Esophagus squamous epithelium (tissue), 5 donors: ENCODE measurements around the gene CDK5RAP1. TPM values are rescaled to one million over a fixed set of nuclear protein-coding genes. Genes with fewer than 3 reads are reported as not detected.

Experiments used
- DNase-seq: peaks from one replicate; lab custom pipeline; 2025; lab: John Stamatoyannopoulos, UW
- H3K27ac ChIP-seq, 4 donors: fragments of 200-600 bp; sonication (generic); one replicate each; pipeline ENCODE4 v1.5.1; 2016 to 2019; ENCODE audit warnings: mild to moderate bottlenecking in 1 of 4
- H3K27me3 ChIP-seq, 4 donors: fragments of 200-600 bp; sonication (generic); 1 replicate in 3 of 4; 2 replicates in 1 of 4; pipeline versions ENCODE4 v1.5.1 to v1.6.0; 2017 to 2021; ENCODE audit warnings: antibody characterized with exemption in 1 of 4
- H3K36me3 ChIP-seq, 3 donors: fragments of 200-600 bp; sonication (generic); one replicate each; pipeline ENCODE4 v1.5.1; 2016 to 2019
- H3K4me1 ChIP-seq, 3 donors: fragments of 200-600 bp; sonication (generic); one replicate each; pipeline ENCODE4 v1.5.1; 2017 to 2019
- H3K4me3 ChIP-seq, 4 donors: fragments of 200-600 bp; sonication (generic); 1 replicate in 3 of 4; 2 replicates in 1 of 4; pipeline ENCODE4 v1.5.1; 2016 to 2019; ENCODE audit warnings: mild to moderate bottlenecking in 2 of 4, moderate library complexity in 1 of 4
- H3K9me3 ChIP-seq, 3 donors: fragments of 200-600 bp; sonication (generic); one replicate each; pipeline ENCODE4 v1.5.1; 2016 to 2019
- POLR2A ChIP-seq, 4 donors: fragments of 450-650 bp; IDR thresholded peaks; one replicate each; pipeline ENCODE4 v1.6.1; 2017; ENCODE audit warnings: antibody characterized with exemption in 4 of 4, mild to moderate bottlenecking in 4 of 4, moderate library complexity in 3 of 4
- WGBS, 2 donors: methylation state at CpG; one replicate each; pipeline ENCODE4 v1.1.5; 2018; 5-methylcytosine and 5-hydroxymethylcytosine counted together
- intact Hi-C: fragments of 100-400 bp; cut with DNase I; formaldehyde crosslinking; loops from one replicate; pipeline ENCODE4 v1.15.0; 2022
- total RNA-seq, 4 donors: library from RNA; depleted of rRNA; stranded (reverse); fragments of >200 nt; gene quantifications; one replicate each; pipeline ENCODE4 v1.1.0, GENCODE V29; 2016
- TF ChIP-seq, protein P1 (sequence below), 6 experiments: fragments of 450-650 bp in 4 of 6; fragments of 200-600 bp in 2 of 6; sonication (generic) in 2 of 6; IDR thresholded peaks; one replicate each; pipeline ENCODE4 v1.5.1; 2016 to 2019; ENCODE audit warnings: antibody characterized with exemption in 6 of 6, mild to moderate bottlenecking in 4 of 6, moderate library complexity in 4 of 6
- donor health status: DM: yes; HTN: yes; CAD: no.

CDK5RAP1 gene
- total RNA-seq, 4 donors from 2014 or later, result 13.5 to 23.2 (median 20.1) TPM

DNA sequence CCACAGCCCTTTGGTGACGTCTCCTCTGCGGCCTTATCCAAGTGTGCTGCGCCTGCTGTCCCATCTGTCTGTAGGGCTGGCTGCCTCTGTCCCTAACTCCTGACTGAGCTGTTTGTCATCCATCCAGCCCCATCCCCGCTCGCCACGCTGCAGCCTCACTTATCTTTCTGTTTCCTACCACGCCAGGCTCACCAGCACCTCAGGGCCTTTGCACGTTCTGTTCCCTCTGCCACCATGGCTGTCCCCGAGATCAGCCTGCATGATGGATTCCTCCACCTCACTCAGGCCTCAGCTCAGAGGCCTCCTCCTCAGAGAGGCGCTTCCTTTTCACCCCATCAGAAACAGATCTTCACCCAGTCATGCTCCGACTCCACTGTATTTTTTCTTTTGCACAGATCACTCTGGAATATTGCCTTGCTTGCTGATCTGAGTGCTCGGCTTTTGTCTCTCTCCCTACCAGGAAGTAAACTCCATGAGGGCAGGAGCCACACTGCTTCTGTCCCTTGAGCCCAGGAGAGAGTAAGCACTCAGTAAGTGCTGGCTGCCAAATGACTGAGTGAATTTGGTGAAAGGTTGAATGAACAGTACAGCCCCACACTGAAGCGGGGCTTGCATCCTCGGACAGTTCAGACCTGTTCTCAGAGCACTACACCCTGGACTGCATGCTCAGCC lies 83.8 kb downstream of the CDK5RAP1 start:
- WGBS, 2 donors, result 88% methylated on average over 11 to 13 of the region's 14 CpGs
- no peaks in the 10 kb centered on the region for H3K36me3 ChIP-seq

DNA sequence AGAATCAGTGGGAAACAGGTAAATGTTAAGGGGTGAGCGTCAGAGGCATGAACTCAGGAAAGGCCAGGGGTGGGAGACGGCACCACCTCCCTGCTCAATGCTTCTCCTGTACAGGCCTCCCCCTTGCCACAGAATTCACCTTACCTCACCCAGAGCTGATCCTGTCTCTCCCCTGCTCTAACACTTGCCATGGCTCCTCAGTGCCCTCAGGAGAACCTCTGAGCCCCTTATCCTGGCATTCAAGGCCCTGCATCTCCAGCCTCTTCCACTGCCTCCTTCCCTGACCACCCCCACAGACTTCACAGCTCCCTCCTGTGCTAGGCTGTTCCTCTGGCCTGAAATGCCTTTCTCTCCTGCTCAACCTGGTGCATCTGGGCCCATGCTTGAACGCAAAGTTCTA lies 84.4 kb downstream of the CDK5RAP1 start:
- DNase-seq, result no peak
- TF ChIP-seq, protein P1, sequence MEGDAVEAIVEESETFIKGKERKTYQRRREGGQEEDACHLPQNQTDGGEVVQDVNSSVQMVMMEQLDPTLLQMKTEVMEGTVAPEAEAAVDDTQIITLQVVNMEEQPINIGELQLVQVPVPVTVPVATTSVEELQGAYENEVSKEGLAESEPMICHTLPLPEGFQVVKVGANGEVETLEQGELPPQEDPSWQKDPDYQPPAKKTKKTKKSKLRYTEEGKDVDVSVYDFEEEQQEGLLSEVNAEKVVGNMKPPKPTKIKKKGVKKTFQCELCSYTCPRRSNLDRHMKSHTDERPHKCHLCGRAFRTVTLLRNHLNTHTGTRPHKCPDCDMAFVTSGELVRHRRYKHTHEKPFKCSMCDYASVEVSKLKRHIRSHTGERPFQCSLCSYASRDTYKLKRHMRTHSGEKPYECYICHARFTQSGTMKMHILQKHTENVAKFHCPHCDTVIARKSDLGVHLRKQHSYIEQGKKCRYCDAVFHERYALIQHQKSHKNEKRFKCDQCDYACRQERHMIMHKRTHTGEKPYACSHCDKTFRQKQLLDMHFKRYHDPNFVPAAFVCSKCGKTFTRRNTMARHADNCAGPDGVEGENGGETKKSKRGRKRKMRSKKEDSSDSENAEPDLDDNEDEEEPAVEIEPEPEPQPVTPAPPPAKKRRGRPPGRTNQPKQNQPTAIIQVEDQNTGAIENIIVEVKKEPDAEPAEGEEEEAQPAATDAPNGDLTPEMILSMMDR (IDR thresholded peaks at IDR 0.05), result no peak
- no peak for TF ChIP-seq POLR2A (IDR thresholded peaks at IDR 0.05)
- H3K36me3 ChIP-seq, result no peaks in the 10 kb centered on the region
- H3K4me1 ChIP-seq, result no peaks in the 10 kb centered on the region
- no peak overlapping the region for H3K4me3 ChIP-seq
- H3K9me3 ChIP-seq, result no peaks in the 10 kb centered on the region
- WGBS, 2 donors, result 81 to 93% methylated on average over 3 of the region's 3 CpGs
- intact Hi-C loops, result no loop called here
- peaks cover 0 to 59% (median 0%) of the 10 kb centered on the region in 4 donors for H3K27me3 ChIP-seq
- no peak overlapping the region for H3K27ac ChIP-seq

More for the DNA sequence above, 83.8 kb downstream of the CDK5RAP1 start:
- intact Hi-C loops, result no loop called here
- no peak overlapping the region for H3K4me3 ChIP-seq
- peaks cover 0 to 64% (median 0%) of the 10 kb centered on the region in 4 donors for H3K27me3 ChIP-seq
- no peaks in the 10 kb centered on the region for H3K9me3 ChIP-seq
- no peak overlapping the region for H3K27ac ChIP-seq
- H3K4me1 ChIP-seq, result no peaks in the 10 kb centered on the region
- no peak for TF ChIP-seq POLR2A (IDR thresholded peaks at IDR 0.05)
- TF ChIP-seq, protein P1 (IDR thresholded peaks at IDR 0.05), result no peak
- DNase-seq, result no peak

DNA sequence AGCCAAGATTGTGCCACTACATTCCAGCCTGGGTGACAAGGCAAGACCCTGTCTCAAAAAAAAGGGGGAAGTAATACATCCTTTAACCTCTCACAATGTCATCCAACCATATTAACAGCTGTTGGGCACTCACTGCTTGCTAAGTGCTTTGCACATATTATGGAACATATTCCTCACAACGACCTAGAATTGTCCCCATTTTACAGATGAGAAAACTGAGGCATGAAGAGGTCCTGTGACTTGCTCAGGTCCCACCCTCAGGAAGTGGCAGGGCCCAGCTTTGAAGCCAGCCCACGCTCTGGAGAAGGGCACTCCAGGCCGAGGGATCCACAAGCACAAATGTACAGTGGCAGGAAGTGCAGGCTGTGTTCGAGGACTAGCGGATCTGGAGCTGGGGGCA lies 85.0 kb downstream of the CDK5RAP1 start:
- Histone ChIP-seq H3K27ac (no peak overlapping the region), H3K36me3 (no peaks in the 10 kb centered on the region), H3K27me3 (peaks cover 0 to 54% (median 0%) of the 10 kb centered on the region in 4 donors), H3K9me3 (no peaks in the 10 kb centered on the region), H3K4me1 (no peaks in the 10 kb centered on the region), H3K4me3 (no peak overlapping the region)
- intact Hi-C loops, result no loop called here
- TF ChIP-seq, protein P1 (IDR thresholded peaks at IDR 0.05), result no peak
- no peak for TF ChIP-seq POLR2A (IDR thresholded peaks at IDR 0.05)
- no peak for DNase-seq
- WGBS, 2 donors, result 70 to 74% methylated on average over 2 to 4 of the region's 5 CpGs

DNA sequence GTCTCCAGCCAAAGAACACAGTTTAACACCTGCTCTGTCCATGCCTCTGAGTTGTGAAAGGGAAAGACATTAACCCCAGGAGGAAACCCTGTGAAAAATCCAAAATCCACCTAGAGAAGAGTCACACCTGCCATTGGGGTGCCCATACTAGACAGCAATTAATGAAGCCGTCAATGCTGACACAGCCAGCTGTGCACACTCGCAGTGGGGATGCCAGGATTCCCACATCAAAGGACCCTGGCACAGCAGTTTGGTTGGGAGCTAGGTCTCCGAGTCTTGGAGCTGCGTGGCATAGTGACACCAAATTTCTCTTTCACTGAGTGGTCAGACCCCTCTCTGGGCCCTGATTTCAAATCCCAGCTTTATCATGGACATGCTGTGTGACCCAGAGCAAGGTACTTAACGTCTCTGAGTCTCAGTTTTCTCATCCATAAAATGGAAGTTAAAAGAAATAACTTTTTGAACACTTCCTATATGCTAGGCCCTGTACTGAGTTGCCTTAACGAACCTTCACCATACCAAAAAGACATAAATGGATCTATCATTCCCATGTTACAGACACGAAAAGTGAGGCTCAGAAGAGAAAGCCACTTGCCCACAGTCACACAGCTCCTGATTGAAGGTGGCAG lies 87.5 kb downstream of the CDK5RAP1 start:
- no peak overlapping the region for H3K4me3 ChIP-seq
- H3K27ac ChIP-seq, result no peak overlapping the region
- H3K9me3 ChIP-seq, result no peaks in the 10 kb centered on the region
- H3K36me3 ChIP-seq, result no peaks in the 10 kb centered on the region
- TF ChIP-seq, protein P1 (IDR thresholded peaks at IDR 0.05), result no peak
- TF ChIP-seq POLR2A (IDR thresholded peaks at IDR 0.05), result no peak
- WGBS, 2 donors, result 63 to 75% methylated on average over 5 to 7 of the region's 7 CpGs
- intact Hi-C loops, result no loop called here
- H3K27me3 ChIP-seq, result peaks cover 0 to 30% (median 0%) of the 10 kb centered on the region in 4 donors
- H3K4me1 ChIP-seq, result no peaks in the 10 kb centered on the region
- no peak for DNase-seq

DNA sequence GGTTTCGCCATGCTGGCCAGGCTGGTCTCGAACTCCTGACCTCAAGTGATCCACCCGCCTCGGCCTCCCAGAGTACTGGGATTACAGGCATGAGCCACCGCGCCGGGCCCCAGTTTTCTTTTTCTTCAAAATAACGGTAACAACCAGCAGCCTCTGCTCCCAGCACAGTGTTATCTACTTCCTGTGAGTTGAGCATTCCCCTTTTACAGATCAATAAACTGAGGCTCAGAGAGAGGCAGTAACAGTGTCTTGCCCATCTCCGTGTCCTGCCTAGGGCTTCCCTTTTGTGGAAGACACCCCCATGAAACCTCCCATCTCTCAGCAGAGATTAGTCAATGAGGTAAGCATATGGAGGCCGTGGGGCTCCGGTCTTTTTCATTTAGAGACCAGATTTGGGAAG lies 88.7 kb downstream of the CDK5RAP1 start:
- no peak overlapping the region for H3K27ac ChIP-seq
- no peaks in the 10 kb centered on the region for H3K36me3 ChIP-seq
- intact Hi-C loops, result no loop called here
- peaks cover 0 to 18% (median 0%) of the 10 kb centered on the region in 4 donors for H3K27me3 ChIP-seq
- DNase-seq, result no peak
- TF ChIP-seq, protein P1 (IDR thresholded peaks at IDR 0.05), result no peak
- no peak for TF ChIP-seq POLR2A (IDR thresholded peaks at IDR 0.05)
- no peak overlapping the region for H3K4me3 ChIP-seq
- 49 to 89% methylated on average over 3 to 6 of the region's 11 CpGs for WGBS, 2 donors
- H3K4me1 ChIP-seq, result no peaks in the 10 kb centered on the region
- no peaks in the 10 kb centered on the region for H3K9me3 ChIP-seq
